H1 (cell line): ENCODE results near the gene PIK3R3. TPM values are rescaled to one million over a fixed set of nuclear protein-coding genes. Genes with fewer than 3 reads are reported as not detected.

Experiments
- CTCF ChIA-PET: fragments of 300-600 bp; sonication (Branson Sonifier 250); formaldehyde crosslinking; loops from one replicate; lab custom pipeline; 2021; ENCODE audit not compliant: partially characterized antibody; lab: Charles Lee
- POLR2A ChIA-PET: fragments of 300-600 bp; sonication (Branson Sonifier 250); formaldehyde crosslinking; loops from one replicate; lab custom pipeline; 2021; ENCODE audit warnings: inconsistent platforms; ENCODE audit not compliant: partially characterized antibody; lab: Charles Lee
- DNase-seq, 2 experiments: peaks; one replicate each; pipeline versions ENCODE4 v3.0.0 to v3.0.0-alpha.2; 2010 to 2022; ENCODE audit warnings: low spot score in 2 of 2, low read depth in 1 of 2, mixed read lengths in 1 of 2
- FAIRE-seq: peaks from 2 replicates; lab custom pipeline; 2011; peaks lifted over from hg19 to GRCh38; lab: Jason Lieb, UNC
- H2AFZ ChIP-seq: 2 replicates; pipeline ENCODE4 v1.8.1; 2012; ENCODE audit warnings: low read length, inconsistent platforms
- H2AK5ac ChIP-seq: 2 replicates; pipeline ENCODE4 v1.6.1; 2013; ENCODE audit warnings: low read depth, low read length
- H2BK120ac ChIP-seq: replicated peaks from 2 replicates; pipeline ENCODE3; 2013; ENCODE audit warnings: low read depth, low read length, inconsistent platforms
- H2BK12ac ChIP-seq: 2 replicates; pipeline ENCODE4 v1.6.1; 2013; ENCODE audit warnings: low read depth, low read length
- H2BK15ac ChIP-seq: 2 replicates; pipeline ENCODE4 v1.6.1; 2013; ENCODE audit warnings: low read length
- H2BK20ac ChIP-seq: 2 replicates; pipeline ENCODE4 v1.6.1; 2013; ENCODE audit warnings: low read length
- H2BK5ac ChIP-seq: 2 replicates; pipeline ENCODE4 v1.6.1; 2013; ENCODE audit warnings: low read depth, low read length
- H3K14ac ChIP-seq: 2 replicates; pipeline ENCODE4 v1.6.1; 2013; ENCODE audit warnings: inconsistent platforms; ENCODE audit not compliant: insufficient read length
- H3K18ac ChIP-seq: 2 replicates; pipeline ENCODE4 v1.6.1; 2013; ENCODE audit warnings: low read length; ENCODE audit errors: extremely low read depth
- H3K23ac ChIP-seq: 2 replicates; pipeline ENCODE4 v1.6.1; 2013; ENCODE audit warnings: inconsistent platforms; ENCODE audit not compliant: insufficient read length
- H3K23me2 ChIP-seq: 2 replicates; pipeline ENCODE4 v1.6.1; 2013; ENCODE audit warnings: low read depth, low read length
- H3K27ac ChIP-seq: 2 replicates; pipeline ENCODE4 v1.6.1; 2011; ENCODE audit warnings: low read depth, low read length, inconsistent platforms
- H3K27me3 ChIP-seq, 4 experiments: replicated peaks in 1 of 4; 1 replicate in 1 of 4; 2 replicates in 3 of 4; pipeline versions ENCODE4 v1.6.1 to v1.8.1; 2011 to 2013; ENCODE audit warnings: low read length in 3 of 4, mild to moderate bottlenecking in 3 of 4, inconsistent platforms in 2 of 4, mixed read lengths in 2 of 4, moderate library complexity in 1 of 4; ENCODE audit not compliant: control insufficient read depth in 3 of 4, insufficient read depth in 3 of 4; ENCODE audit errors: extremely low read depth in 1 of 4
- H3K36me3 ChIP-seq, 4 experiments: 2 replicates each; pipeline versions ENCODE4 v1.6.1 to v1.8.1; 2011 to 2013; ENCODE audit warnings: mild to moderate bottlenecking in 4 of 4, low read length in 3 of 4, moderate library complexity in 2 of 4, control low read depth in 1 of 4, inconsistent platforms in 1 of 4; ENCODE audit not compliant: insufficient read depth in 4 of 4, control insufficient read depth in 2 of 4
- H3K4ac ChIP-seq: replicated peaks from 2 replicates; pipeline ENCODE3; 2013; ENCODE audit warnings: low read length, low read depth, mixed read lengths, inconsistent platforms; ENCODE audit not compliant: insufficient read length
- H3K4me1 ChIP-seq, 4 experiments: replicated peaks in 1 of 4; 1 replicate in 1 of 4; 2 replicates in 3 of 4; pipeline versions ENCODE4 v1.6.1 to v1.8.1; 2011 to 2013; ENCODE audit warnings: low read length in 3 of 4, inconsistent platforms in 2 of 4, mixed read lengths in 1 of 4; ENCODE audit not compliant: insufficient read depth in 4 of 4, control insufficient read depth in 3 of 4
- H3K4me2 ChIP-seq, 2 experiments: 2 replicates each; pipeline versions ENCODE4 v1.6.1 to v1.8.1; 2011 to 2013; ENCODE audit warnings: low read depth in 2 of 2, low read length in 2 of 2, control low read depth in 1 of 2, inconsistent platforms in 1 of 2, mild to moderate bottlenecking in 1 of 2; ENCODE audit not compliant: insufficient read depth in 1 of 2
- H3K4me3 ChIP-seq, 4 experiments: fragments of 200-600, 300-600 bp in 1 of 4; sonication (generic), shearing (Covaris generic), sonication (Bioruptor Twin) in 1 of 4; 2 replicates each; pipeline versions ENCODE4 v1.5.1 to v1.8.1; 2011 to 2016; ENCODE audit warnings: low read length in 4 of 4, low read depth in 3 of 4, control low read depth in 2 of 4, inconsistent platforms in 2 of 4, mild to moderate bottlenecking in 2 of 4, mixed read lengths in 1 of 4, moderate library complexity in 1 of 4; ENCODE audit not compliant: insufficient read depth in 2 of 4; ENCODE audit errors: extremely low read depth in 1 of 4
- H3K56ac ChIP-seq: replicated peaks from 2 replicates; pipeline ENCODE3; 2013; ENCODE audit warnings: low read depth, mild to moderate bottlenecking, mixed read lengths, low read length, inconsistent platforms; ENCODE audit not compliant: insufficient read length
- H3K79me1 ChIP-seq: 2 replicates; pipeline ENCODE4 v1.6.1; 2013; ENCODE audit warnings: low read depth, low read length, control low read depth
- H3K79me2 ChIP-seq, 2 experiments: 2 replicates each; pipeline versions ENCODE4 v1.6.1 to v1.8.1; 2012 to 2013; ENCODE audit warnings: low read length in 2 of 2, mild to moderate bottlenecking in 2 of 2, inconsistent platforms in 1 of 2; ENCODE audit not compliant: insufficient read depth in 2 of 2, control insufficient read depth in 1 of 2
- H3K9ac ChIP-seq, 4 experiments: replicated peaks in 1 of 4; 1 replicate in 1 of 4; 2 replicates in 3 of 4; pipeline versions ENCODE4 v1.6.1 to v1.8.1; 2011 to 2013; ENCODE audit warnings: low read depth in 3 of 4, low read length in 3 of 4, control low read depth in 2 of 4, mild to moderate bottlenecking in 2 of 4, moderate library complexity in 2 of 4, inconsistent platforms in 1 of 4; ENCODE audit errors: extremely low read depth in 1 of 4
- H3K9me3 ChIP-seq, 2 experiments: 2 replicates each; pipeline versions ENCODE4 v1.6.1 to v1.8.1; 2012 to 2013; ENCODE audit warnings: mild to moderate bottlenecking in 2 of 2, moderate library complexity in 2 of 2, control low read depth in 1 of 2, inconsistent platforms in 1 of 2, low read depth in 1 of 2, low read length in 1 of 2, mixed read lengths in 1 of 2; ENCODE audit not compliant: insufficient read depth in 2 of 2
- H4K20me1 ChIP-seq, 2 experiments: replicated peaks in 1 of 2; 2 replicates each; pipeline versions ENCODE3 to v1.8.1; 2011 to 2013; ENCODE audit warnings: inconsistent platforms in 2 of 2, low read length in 2 of 2, mild to moderate bottlenecking in 1 of 2; ENCODE audit not compliant: insufficient read depth in 2 of 2, control insufficient read depth in 1 of 2
- H4K5ac ChIP-seq: 2 replicates; pipeline ENCODE4 v1.6.1; 2013; ENCODE audit warnings: low read length, low read depth, mixed read lengths, inconsistent platforms; ENCODE audit not compliant: insufficient read length
- H4K8ac ChIP-seq: 2 replicates; pipeline ENCODE4 v1.8.0; 2013; ENCODE audit warnings: mild to moderate bottlenecking, moderate library complexity, low read length, inconsistent platforms; ENCODE audit not compliant: insufficient read depth; ENCODE audit errors: extremely low read depth
- H4K91ac ChIP-seq: replicated peaks from 2 replicates; pipeline ENCODE3; 2013; ENCODE audit warnings: low read length, mixed read lengths, inconsistent platforms; ENCODE audit not compliant: insufficient read length
- KDM4A ChIP-seq: IDR thresholded peaks from one replicate; pipeline ENCODE4 v1.7.1; 2012; ENCODE audit warnings: low read depth, mild to moderate bottlenecking, moderate library complexity, low read length, inconsistent platforms; ENCODE audit not compliant: severe bottlenecking
- NRF1 ChIP-seq: IDR thresholded peaks from 2 replicates; pipeline ENCODE4 v1.6.1; 2011; ENCODE audit warnings: mild to moderate bottlenecking, low read depth, low read length, improper control_type of control experiment
- WGBS, 2 experiments: shearing (Covaris generic) in 1 of 2; methylation state at CpG; one replicate each; pipeline versions ENCODE4 v1.1.6 to v1.1.7; 2013 to 2015; ENCODE audit warnings: low lambda C conversion rate in 2 of 2, mixed read lengths in 2 of 2, inconsistent platforms in 1 of 2, low coverage in 1 of 2, missing lambda C conversion rate in 1 of 2; ENCODE audit not compliant: insufficient replicate concordance in 2 of 2, insufficient coverage in 1 of 2, insufficient read length in 1 of 2; ENCODE audit errors: extremely low coverage in 1 of 2, missing lambda C conversion rate in 1 of 2; 5-methylcytosine and 5-hydroxymethylcytosine counted together
- polyA plus RNA-seq, 7 experiments: library from polyadenylated mRNA; depleted of rRNA in 3 of 7; stranded (reverse) in 5 of 7; unstranded in 2 of 7; fragments of >200 nt in 5 of 7; fragments of 200-250 nt in 2 of 7; gene quantifications; 1 replicate in 5 of 7; 2 replicates in 1 of 7; 4 replicates in 1 of 7; pipeline versions ENCODE4 v1.2.1 to v1.2.3, GENCODE V29; 2011 to 2013; ENCODE audit warnings: missing spikeins in 2 of 7, mixed read lengths in 2 of 7
- total RNA-seq: library from RNA; stranded (reverse); fragmentation: NEBNext Ultra II Directional; extraction: Animal tissue kit (Norgen Biotek cat#: 25700); gene quantifications from 2 replicates; pipeline ENCODE4 v1.2.1, GENCODE V29; 2021

PIK3R3 gene
- total and polyA plus RNA-seq, 2 of the 8 experiments (the other 6 are each of a cell fraction or from before 2014, with no cell fraction given), result 5.3 to 13.6 TPM

- Histone ChIP-seq H3K18ac (no peak overlapping the region), H3K4me1 (peaks cover 0 to 5% (median 0%) of the 10 kb centered on the region in 4 experiments; a peak in 1 of 7 replicates), H4K91ac (no peak overlapping the region), H4K8ac (no peak overlapping the region), H3K9me3 (no peaks in the 10 kb centered on the region), H2BK120ac (no peak overlapping the region), H3K4me3 (no peak overlapping the region), H3K23me2 (no peaks in the 10 kb centered on the region), H2AK5ac (no peak overlapping the region), H3K9ac (no peak overlapping the region), H2BK20ac (no peak overlapping the region), H2BK12ac (no peak overlapping the region), H2AFZ (no peak overlapping the region), H3K4me2 (no peak overlapping the region), H2BK5ac (no peak overlapping the region), H3K27me3 (no peaks in the 10 kb centered on the region), H3K27ac (no peak overlapping the region), H3K14ac (no peak overlapping the region), H3K36me3 (no peaks in the 10 kb centered on the region), H3K4ac (no peak overlapping the region), H3K79me1 (no peaks in the 10 kb centered on the region), H3K56ac (no peak overlapping the region), H3K79me2 (no peaks in the 10 kb centered on the region), H4K5ac (no peak overlapping the region), H3K23ac (no peak overlapping the region), H2BK15ac (no peak overlapping the region), H4K20me1 (no peaks in the 10 kb centered on the region)
- ChIA-PET POLR2A (no interaction called here), CTCF (interaction anchor here (1.3 to 1.8 kb wide), 2 partner anchors 11 to 61 kb away, joined by 3 to 5 read pairs; no protein-coding TSS in a partner anchor)
- FAIRE-seq (no peak), DNase-seq (no peak)
- TF ChIP-seq NRF1 (no peak), KDM4A (no peak)
- WGBS, 2 experiments, result 89% methylated on average over 2 of the region's 2 CpGs; no CpG with 5 or more reads in 1 of the 2 experiments
Measured at GRCh38 chr1:45999507-45999906, 132.9 kb downstream of the PIK3R3 start.
